Measurements from ENCODE around the gene CGAS.

- TF ChIP-seq YY1 (IDR thresholded peaks at IDR 0.05; ENCODE audit: insufficient read depth, insufficient read length) (no peak), ZNF274 (IDR thresholded peaks at IDR 0.05; ENCODE audit: low read depth, low read length) (no peak), SUZ12 (IDR thresholded peaks at IDR 0.05; ENCODE audit: extremely low read depth, insufficient read depth, insufficient read length) (no peak)
Observed at GRCh38 chr6:73418081-73418741, 33.9 kb downstream of the CGAS start.
